Panc1 (cell line): ENCODE results near the gene CYP4F2.

Experiments used
- CTCF ChIP-seq: fragments of 450-650 bp; IDR thresholded peaks from 2 replicates; pipeline ENCODE4 v1.5.1; 2017; ENCODE audit warnings: mild to moderate bottlenecking
- POLR2AphosphoS5 ChIP-seq: IDR thresholded peaks from 2 replicates; pipeline ENCODE4 v1.6.1; 2012; ENCODE audit warnings: mild to moderate bottlenecking, low read depth, low read length, moderate library complexity
- SIN3A ChIP-seq: IDR thresholded peaks from 2 replicates; pipeline ENCODE4 v1.6.1; 2012; ENCODE audit warnings: low read depth, mild to moderate bottlenecking, low read length, moderate library complexity, borderline replicate concordance; ENCODE audit not compliant: insufficient read depth

- TF ChIP-seq CTCF, result no peak
- no peak for TF ChIP-seq SIN3A
- TF ChIP-seq POLR2AphosphoS5, result no peak
Measured at GRCh38 chr19:15911599-15912235, 13.8 kb upstream of the CYP4F2 start.
